ENCODE results near the gene CALML4.

- TF ChIP-seq, protein P1, sequence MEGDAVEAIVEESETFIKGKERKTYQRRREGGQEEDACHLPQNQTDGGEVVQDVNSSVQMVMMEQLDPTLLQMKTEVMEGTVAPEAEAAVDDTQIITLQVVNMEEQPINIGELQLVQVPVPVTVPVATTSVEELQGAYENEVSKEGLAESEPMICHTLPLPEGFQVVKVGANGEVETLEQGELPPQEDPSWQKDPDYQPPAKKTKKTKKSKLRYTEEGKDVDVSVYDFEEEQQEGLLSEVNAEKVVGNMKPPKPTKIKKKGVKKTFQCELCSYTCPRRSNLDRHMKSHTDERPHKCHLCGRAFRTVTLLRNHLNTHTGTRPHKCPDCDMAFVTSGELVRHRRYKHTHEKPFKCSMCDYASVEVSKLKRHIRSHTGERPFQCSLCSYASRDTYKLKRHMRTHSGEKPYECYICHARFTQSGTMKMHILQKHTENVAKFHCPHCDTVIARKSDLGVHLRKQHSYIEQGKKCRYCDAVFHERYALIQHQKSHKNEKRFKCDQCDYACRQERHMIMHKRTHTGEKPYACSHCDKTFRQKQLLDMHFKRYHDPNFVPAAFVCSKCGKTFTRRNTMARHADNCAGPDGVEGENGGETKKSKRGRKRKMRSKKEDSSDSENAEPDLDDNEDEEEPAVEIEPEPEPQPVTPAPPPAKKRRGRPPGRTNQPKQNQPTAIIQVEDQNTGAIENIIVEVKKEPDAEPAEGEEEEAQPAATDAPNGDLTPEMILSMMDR (IDR thresholded peaks at IDR 0.05), result no peak
- TF ChIP-seq POLR2A (IDR thresholded peaks at IDR 0.05), result no peak
- TF ChIP-seq POLR2AphosphoS5 (IDR thresholded peaks at IDR 0.05), result no peak
Measured at GRCh38 chr15:68206711-68207151, 1.6 kb upstream of the CALML4 start.

Measured in gastroesophageal sphincter (tissue), 3 donors.